ENCODE results near the gene MTNR1B.

MTNR1B gene

DNA sequence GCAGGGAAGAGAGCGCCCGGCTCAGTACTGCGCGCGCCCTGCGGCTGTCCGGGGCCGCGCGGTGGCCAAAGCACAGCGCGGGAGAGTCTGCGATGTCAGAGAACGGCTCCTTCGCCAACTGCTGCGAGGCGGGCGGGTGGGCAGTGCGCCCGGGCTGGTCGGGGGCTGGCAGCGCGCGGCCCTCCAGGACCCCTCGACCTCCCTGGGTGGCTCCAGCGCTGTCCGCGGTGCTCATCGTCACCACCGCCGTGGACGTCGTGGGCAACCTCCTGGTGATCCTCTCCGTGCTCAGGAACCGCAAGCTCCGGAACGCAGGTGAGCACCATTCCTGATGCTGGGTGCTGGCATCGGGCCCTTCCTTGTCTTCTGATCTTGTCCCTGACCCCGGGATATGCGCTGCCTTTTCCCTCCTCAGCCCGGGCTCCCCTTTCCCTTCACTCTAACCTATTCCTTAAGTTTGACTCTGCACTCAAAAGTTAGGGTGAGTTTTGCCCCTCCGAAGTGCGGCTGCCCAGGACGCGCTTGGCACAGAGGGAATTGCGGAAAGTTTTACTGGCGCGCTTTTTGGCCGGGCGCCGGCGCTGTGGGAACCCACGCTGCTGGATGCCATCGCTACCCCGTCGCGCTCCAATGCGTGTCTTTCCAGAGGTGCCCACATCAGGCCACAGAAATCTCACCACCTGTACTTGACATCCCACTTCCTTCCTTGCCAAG lies at the start of gene MTNR1B:
MTNR1B (plus strand) TSS at position 18 of the 714 bp plus-strand sequence; CDS start at position 93, 75 bp downstream.
- no peak for FAIRE-seq

DNA sequence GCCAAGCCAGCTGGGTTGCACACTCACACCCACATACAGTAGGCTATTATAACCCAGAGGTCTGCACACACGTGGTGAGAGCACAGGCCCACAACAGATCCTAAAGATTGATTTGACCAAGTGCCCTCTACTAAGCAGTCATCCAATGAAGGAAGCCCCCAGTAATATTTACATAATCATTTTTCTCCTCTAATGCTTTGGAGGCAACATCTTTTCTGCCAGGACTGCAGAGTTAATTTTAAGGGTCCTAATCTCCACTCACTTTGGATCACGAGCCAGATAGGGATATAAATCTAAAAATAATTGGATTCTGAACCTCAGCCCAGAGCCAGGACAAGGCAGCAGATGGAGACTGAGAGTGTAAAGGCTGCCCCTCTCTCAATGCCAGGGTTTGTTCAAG lies 49.1 kb upstream of the MTNR1B start:
- no peak for FAIRE-seq

DNA sequence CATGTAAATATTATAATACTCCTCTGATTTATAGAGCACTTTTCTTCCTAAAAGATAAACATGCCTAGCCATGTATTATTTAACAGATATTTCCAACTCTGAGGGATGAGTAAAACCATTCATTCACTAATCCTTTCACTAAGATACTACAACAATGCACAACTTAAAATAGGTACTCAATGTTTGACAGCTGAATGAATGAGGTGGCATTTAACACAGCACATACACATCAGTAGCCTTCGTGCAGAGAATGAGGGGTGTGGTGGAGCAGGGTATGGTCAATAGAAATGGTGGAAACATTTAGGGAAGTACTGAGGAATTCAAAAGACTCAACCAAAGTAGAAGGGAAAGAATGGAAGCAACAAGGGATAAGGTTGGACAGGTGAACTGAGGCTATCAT lies 46.7 kb upstream of the MTNR1B start:
- no peak for FAIRE-seq

DNA sequence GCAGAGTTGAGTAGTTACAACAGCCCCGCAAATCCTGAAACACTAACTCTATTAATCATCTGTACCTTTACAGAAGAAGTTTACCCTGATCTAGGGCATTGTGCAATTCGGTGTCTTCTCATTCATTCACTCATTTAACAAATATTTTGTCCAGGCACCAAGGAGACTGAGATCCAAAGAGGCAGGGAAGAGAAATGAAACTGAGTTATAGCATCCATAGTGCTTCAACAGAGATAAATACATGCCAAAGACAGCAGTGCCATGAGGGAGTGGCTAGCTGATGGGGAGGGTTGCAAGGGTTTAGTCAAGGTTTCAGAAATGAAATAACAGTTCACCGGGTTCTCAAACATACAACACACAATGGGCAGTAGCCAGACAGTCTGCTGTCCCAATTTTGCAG lies 40.2 kb upstream of the MTNR1B start:
- no peak for FAIRE-seq

DNA sequence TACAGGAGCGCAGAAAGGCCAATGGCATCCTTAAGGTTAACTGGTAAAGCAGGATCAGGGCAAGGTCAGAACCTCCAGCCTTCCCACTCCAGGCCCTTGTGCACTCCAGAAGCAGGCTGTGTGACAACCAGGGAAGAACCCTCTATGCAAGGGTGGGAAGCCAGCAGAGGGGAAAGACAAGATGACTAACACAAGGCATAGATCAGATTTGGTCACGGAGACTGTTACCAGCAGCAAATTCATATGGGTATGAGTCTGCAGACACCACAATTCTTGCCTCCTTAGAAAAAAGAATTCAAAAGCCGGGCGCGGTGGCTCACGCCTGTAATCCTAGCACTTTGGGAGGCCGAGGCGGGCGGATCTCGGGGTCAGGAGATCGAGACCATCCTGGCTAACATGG lies 39.8 kb upstream of the MTNR1B start:
- no peak for FAIRE-seq

DNA sequence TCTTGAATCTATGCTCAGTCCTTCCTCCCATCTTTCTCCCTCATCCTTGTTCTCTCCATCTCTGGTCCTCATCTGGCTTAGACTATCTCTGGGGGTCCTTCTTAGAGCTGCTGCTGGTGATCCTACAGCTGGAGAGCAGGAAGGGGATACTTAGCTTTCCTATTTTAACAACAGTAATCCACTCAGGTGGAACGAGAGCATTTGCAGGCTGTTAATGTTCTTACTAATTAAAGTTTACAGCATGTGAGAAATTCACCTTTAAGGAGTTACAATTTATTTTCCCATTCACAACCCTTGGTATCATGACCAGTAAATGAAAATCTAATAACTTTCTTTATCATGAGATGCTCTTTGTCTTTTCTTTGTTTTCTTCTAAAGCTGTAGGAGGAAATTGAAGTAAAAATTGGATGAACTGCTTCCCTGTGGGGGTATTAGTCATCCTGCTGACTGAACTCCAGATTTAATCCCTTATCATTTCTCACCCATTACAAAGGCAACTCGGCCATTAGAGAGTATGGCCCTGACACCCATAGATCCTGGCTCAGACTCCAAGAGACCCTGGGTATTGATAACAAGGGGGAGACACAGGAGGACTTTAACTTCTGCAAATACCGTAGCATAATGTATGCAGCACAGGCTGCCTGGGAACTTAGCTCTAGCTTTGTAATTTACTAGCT lies 37.6 kb upstream of the MTNR1B start:
- FAIRE-seq: no peak

DNA sequence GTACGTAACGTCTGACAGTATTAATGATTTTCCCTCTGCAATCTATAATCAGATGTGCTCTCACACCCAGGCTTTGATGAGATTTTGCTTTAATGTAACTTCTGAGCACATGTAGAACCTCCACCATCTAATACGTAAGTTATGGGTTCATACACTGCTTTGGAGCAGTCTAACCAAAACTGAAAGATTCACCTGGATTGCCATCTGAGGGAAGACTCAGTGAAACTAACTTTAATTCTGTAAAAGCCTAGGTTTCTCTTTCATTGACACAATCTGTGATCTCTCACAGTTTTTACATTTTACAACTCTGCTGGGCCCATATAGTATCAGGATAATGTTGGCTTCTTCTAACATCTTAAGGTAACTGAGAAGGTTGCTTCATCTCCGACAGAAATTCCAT lies 30.1 kb upstream of the MTNR1B start:
- no peak for FAIRE-seq

DNA sequence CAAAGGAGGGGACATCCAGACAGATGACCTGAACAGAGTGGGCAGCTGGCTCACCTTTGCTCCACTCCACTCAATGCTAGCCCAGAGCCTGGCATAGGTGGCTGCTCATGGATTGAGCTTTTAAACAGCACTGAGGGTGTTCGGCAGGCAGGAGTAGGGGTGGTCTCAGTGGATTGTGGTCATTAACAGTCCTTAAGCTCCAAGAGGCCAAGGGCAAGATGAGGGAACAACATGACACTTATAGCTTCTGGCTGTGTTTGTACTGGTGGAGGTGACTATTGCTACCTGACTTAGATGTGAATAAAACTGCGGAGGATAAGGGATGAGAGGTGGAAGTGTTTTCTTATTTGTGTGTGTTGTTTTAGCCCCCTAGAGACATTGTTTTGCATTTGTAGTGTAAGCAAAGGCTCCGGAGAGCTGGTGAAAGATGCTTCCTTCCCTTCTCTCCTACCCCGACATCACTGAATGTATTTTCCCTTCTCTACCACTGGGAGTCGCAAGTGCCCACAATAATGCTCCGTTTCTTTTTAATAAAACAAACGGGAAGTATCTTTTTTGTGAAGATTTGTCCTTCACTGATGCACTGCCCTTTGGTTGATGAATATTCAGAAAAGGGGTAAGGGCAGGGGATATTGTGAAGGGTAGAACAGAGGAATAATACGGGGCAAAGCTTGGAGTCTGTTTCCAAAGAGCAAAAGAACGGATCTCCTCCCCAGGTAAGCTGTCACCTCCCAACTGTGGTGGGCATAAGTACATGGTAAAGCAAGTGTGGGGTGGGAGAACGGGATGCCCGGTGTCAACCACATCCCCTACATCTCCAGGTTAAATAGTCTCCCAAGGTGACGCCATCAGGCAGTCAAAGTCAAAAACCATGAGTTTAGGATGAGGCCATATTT lies 27.5 kb upstream of the MTNR1B start:
- no peak for FAIRE-seq

DNA sequence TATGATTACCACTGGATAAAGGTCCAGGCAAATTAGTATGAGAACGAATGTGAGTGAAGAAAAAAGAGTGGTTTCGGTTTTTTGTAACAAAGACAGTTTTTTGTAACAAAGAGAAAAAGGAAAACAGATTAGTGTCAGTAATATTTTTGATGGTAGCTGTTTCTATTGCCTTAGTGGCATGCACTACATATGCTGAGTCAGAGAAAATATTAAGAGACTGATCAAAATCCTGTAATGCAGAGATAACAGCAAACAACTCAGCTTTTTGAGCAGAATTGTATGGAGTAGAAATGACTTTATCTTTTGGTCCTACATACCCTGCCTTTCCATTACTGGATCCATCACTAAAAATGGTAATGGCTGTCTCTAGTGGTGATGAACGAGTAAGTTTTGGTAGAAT lies 22.7 kb upstream of the MTNR1B start:
- no peak for FAIRE-seq

DNA sequence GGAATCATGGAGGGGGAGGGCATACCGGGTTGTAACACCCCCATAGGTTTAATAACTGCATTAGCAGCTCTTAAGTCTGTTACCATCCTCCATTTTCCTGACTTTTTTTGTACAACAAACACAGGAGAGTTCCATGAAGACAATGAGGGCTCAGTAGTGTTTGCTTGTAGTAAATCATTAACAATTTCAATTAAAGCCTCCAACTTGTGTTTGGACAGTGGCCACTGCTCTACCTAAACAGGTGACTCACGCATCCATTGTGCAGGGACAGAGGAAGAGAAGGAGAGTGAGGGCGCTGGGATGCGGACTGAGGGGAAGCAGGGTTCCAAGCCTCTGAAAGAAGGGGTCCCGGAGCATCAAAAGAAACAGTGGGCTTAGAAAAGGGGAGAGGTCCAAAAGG lies 21.3 kb upstream of the MTNR1B start:
- no peak for FAIRE-seq

DNA sequence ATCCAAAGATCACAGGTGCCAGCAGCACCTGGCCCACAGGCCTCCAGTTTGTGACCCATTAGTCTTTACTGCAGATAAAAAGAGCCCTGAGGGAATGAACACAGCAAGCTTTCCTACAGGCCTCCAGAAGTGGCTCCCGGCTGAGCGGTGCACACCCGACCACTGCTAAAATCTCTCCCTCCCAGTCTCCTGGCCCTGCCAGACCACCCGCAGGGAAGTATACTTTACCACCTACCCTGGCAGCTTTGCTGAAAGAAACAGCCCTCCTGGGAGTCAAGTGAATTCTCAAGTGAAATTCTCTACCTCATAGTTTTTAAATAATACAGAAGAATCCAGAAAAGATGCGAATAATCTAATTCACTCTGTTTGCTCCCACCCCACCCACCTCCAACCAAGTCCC lies 15.4 kb upstream of the MTNR1B start:
- no peak for FAIRE-seq

DNA sequence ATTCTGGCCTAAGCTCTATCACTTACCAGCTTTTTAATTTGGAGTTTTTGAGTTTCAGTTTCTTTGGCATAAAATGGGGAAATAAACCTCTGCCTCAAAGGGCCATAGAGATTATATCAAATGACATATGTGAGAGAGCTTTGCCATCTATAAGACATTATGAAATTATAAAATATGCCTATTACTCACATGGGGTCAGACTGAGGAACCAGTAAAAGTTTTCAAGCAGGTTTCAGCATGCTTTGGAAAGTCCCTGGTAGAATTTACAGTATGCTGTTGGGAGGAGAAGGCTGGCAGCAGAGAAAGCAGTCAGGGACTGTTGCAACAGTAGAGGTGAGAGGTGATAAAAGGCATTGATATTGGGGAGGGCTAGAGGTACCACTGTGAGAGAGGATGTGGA lies 13.6 kb upstream of the MTNR1B start:
- FAIRE-seq: no peak

DNA sequence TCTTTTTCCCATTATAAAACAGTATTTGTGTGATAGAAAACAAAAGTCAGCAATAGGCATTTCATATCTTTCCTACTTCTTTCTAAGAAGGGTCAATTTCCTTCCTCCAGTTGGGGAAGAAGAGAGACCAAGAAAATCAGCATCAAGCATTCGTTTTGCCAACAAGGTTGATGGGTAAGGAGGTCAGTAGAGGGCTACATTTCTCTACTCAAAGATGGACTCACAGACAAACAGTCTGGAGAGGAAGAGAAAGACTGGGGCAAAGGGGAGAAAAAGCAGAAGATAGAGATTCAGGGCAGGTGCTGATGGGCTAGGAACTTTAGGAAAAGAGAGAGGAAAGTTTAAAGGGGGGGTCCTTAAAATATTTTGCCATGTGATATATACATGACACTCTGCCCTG lies 8.6 kb upstream of the MTNR1B start:
- FAIRE-seq: no peak

DNA sequence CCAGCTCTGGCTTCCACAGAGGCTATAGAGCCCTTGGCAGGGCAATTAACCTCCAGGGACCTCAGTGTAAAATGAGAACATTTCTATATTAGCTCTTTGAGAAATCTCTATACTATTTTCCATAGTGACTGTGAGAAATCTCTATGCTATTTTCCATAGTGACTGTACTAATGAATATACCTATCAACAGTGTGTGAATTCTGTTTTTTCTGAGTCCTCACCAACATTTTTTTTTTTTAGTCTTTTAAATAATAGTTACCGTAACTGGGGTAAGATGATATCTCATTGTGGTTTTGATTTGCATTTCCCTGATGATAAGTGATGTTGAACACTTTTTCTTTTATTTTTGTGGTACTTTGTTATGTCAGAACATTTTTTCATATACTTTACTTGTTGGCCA lies 7.0 kb upstream of the MTNR1B start:
- FAIRE-seq: no peak

DNA sequence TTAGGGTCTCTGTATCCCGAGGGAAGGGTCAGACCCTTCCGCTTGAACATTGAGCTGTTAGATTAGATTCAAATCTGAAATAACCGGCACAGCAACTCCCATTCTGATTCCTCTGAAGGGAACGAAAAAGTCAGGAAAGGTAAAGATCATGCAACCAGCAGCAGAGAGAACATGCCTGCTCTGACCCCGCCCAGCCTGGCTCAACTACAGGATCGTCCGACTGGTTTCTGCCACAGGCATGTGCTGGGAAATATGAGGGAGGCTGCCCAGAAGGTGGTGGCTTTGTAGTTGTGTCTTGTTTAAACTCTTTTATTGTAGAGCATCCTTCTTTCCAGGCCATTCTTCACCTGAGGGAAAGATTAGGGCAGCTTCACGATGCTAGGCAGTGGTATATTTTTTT lies 5.0 kb upstream of the MTNR1B start:
- no peak for FAIRE-seq

DNA sequence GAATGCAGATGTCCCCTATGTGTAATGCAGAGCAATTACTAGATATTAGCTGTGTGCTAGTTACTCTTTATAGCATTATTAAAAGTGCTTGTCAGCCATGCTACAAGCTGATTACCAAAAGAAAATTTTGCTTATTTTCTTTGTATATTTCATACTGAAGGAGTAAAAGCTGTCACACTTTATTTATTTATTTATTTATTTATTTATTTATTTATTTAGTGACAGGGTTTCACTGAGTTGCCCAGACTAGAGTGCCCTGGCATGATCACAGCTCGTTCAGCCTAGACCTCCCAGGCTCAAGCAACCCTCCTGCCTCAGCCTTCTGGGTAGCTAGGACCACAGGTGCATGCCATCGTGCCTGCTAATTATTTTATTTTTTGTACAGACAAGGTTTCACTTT lies 4.3 kb upstream of the MTNR1B start:
- FAIRE-seq: no peak

DNA sequence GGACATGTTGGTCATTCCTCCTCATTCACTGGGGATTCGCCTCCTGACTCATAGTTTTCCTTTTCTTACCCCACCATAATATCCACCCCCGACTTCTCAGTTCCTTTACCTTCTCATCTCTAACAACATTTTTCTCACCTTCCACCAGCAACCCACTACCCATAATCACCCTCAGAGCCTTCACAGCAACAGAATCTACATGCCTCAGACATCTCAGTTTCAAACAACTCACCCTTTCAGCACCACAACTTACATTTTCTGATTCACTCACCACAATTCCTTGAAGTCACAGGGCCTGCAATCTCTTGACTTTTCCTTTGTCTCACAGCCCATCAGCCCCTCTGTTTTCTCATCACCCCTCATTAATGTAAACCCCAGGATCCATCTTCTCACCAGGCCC lies 2.3 kb upstream of the MTNR1B start:
- FAIRE-seq: no peak

DNA sequence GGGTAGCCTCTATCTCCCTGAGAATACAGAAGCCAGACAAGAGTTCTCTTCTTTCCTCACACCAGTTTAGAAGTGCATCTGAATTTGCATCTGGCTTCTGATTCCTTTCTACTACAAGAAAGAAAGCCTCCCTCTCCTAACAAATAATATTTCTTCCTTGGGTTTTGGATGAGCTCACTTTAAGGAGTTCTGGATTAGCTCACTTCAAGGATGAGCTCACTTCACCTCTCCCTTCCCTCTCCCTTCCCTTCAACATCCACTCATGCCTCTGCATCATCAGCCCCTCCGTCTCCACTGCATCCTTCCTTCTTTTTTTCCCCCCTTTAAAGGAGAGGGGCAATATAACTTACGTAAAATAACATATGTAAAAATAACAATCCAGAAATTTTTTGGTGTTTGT lies 1.6 kb upstream of the MTNR1B start:
- no peak for FAIRE-seq

DNA sequence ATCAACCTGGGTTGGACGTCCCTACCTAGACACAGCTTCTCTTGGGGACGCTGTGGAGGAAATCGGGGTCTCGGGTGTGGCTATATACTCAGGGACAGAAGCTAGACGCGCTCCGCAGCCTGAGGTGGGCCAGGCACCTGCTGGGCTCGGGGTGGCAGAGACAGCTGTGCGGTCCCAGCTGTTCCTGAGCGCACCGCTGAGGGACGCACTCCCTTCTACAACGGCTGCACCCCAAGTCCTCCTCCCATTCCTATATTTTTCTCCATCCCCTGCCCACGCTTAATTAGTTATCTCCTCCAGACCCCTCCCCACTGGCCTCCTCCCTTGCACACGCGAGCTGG lies 188 bp upstream of the MTNR1B start:
- no peak for FAIRE-seq

DNA sequence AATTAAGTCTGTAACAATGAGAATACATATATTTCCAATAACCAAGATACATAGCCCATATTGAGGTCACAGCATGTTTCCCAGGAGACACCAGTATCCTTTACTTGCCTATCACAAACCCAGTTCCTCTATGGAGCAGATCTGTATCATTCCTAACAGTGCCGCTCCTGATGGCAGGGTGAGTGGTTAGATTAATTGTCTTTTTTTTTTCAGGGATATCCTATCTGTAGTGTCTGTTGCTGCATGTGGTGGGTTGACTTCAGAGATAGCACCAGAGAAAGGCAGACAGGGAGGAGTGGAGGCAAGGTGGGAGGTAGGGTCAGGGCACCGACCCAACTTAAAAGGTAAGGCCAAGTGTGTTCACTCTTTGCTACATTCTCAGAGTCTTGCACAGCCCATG lies 2.8 kb downstream of the MTNR1B start:
- no peak for FAIRE-seq

DNA sequence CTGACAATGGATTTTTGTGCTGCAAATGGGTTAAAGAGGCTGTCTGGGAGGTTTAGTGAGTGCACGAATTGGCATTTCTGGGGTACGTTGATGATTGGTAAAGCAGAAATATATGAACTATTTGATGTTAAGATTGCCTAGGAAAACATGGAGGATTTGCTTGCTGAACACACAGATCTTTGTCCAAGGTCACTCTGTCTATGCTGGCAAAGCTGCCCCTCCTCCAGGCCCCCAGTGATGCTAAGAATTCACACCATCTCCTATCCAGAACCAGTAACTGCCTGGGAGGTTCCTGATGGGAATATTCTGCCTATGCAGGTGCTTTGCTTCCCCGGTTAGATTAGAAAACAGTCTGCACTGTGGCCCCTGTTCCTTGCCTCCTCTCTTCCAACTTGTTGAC lies 5.8 kb downstream of the MTNR1B start:
- no peak for FAIRE-seq

DNA sequence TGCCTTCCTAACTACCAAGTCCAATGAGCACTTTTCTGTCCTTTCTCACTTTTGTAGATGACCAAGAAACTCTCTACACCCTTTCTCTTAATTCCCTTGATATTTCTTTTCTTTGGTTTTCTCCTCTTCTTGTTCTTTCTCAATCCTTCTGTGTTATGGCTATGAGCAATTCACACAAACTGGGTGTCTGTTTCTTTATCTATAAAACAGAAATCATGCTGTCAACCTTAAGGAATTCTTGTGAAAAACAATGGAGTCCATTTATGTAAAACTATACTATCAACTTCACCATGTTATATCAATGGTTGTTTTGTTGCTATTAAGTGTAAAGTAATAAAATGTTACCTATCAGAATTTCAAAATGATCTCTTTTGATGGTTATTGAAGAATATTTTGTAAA lies 7.2 kb downstream of the MTNR1B start:
- FAIRE-seq: no peak

DNA sequence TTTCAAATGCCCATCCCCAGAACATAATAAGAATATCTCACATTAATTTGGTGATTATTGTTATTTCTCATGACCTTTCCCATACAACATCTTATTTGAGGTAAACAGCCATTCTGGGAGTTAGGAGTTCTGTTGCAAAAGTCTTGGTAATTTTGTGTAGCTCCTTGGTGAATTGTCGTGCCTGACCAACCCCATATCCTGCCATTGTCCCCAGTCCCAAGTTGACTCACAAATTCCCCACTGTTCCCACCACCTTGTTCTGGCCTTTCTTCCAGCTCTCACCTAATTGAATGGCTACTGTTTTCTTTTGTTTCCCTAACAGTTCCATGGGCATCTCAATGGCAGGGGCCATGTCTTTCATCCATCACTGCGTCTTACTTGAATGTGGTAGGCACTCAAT lies 8.0 kb downstream of the MTNR1B start:
- FAIRE-seq: no peak

All from endometrium (tissue), 2 donors.